SHP77 (cell line): ENCODE measurements around the gene MEIS1.
A peak's percentile ranks its signal among the peaks of the same experiment; 100 is the strongest.

Experiments
- DNase-seq, 2 experiments: peaks; one replicate each; lab custom pipeline; 2025; lab: John Stamatoyannopoulos, UW

MEIS1 gene

GRCh38 chr2:66566726-66567399 is 131.9 kb downstream of the MEIS1 start:
- no peak for DNase-seq

- DNase-seq, result no peak
These were observed 132.8 kb downstream of the MEIS1 start for GRCh38 chr2:66567729-66568128.

DNA sequence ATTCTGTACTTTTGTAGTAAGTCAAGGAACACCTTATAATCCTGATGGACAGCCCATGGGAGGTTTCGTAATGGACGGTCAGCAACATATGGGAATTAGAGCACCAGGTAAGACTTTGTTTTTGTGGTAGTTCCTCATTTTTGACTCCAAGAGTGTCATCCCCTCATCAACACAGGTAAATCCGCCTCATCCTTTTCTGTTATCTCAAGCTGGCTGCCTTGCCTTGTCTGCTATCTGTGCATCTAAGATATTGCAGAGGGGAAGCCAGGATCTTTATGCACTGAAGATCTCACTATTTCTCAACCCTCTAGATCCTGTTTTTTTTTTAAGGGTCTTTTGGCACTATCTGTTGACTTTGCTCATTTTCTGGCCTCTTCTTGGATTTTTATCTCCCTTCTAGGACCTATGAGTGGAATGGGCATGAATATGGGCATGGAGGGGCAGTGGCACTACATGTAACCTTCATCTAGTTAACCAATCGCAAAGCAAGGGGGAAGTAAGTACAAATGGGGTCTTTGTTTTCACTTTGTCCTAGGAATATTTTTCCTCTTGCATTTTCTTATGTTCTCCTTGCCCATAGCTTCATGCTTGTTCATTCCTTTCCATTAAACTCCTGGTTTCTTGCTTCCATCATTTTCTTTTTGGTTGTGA is 133.8 kb downstream of the MEIS1 start:
- no peak for DNase-seq

- no peak for DNase-seq
These were observed 134.5 kb downstream of the MEIS1 start for GRCh38 chr2:66569321-66569851.

DNA sequence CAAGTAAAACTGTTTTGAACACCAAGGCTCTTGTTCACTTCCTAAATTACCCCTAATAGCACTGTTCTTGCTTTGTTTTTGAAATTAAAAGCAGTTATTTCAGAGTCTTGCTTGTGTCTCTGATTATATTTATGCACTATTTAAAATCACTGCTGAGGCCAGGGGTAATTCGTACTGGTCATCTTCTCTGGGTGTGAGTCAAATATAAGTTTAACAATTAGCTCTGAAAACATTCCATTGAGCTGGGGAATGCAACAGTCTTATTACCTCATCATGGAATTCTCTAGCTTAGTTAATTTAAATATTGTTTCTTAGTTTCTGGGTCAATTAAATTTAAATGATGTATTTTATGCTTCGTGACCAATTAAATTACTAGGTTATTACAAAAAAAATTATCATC is 135.0 kb downstream of the MEIS1 start:
- DNase-seq, result no peak

DNA sequence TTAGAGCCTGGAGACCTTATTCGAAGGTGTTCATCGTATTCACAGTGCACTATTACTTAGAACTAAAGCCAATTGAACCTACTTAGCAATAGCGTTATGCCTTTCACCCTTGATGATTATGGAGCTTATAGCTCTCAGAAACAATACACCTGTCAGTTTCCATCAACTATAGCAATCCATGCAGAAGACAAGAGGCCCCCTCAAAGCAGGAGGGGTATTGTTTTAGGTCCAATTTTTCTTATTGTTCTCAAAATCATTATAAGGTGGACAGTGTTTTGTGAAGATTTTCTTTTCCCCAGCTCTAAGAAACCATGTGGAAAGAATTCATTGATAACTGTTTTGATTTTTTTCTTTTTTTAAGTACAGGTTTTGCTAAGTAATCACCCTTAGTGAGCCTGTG is 135.5 kb downstream of the MEIS1 start:
- DNase-seq, result no peak

- DNase-seq, result no peak
These were observed 137.0 kb downstream of the MEIS1 start for GRCh38 chr2:66571918-66572317.

- DNase-seq, result no peak
These were observed 137.5 kb downstream of the MEIS1 start for GRCh38 chr2:66572391-66572790.

GRCh38 chr2:66573416-66573815 is 138.5 kb downstream of the MEIS1 start:
- DNase-seq, result peak; percentile 53 to 61

DNA sequence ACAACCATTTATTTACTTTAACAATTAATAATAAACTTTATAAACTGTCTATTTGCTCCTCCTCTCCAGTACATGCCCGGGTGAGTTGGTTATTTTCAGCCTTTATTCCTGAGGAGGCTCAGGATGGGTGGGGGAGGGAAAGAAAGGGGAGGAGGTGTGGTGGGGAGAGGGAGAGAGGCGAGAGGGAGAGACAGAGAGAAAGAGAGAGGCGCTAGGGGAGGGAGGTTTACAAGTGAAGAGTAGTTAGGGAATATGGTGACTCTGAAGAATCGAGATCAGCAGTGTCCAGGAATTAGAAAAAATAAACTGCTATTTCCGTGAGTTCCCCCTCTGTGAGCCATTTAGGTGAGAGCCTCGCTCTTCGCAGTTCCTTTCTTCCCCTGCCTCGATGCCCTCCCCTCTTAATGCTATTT is 138.9 kb downstream of the MEIS1 start:
- peak; percentile 53 to 72 for DNase-seq

DNA sequence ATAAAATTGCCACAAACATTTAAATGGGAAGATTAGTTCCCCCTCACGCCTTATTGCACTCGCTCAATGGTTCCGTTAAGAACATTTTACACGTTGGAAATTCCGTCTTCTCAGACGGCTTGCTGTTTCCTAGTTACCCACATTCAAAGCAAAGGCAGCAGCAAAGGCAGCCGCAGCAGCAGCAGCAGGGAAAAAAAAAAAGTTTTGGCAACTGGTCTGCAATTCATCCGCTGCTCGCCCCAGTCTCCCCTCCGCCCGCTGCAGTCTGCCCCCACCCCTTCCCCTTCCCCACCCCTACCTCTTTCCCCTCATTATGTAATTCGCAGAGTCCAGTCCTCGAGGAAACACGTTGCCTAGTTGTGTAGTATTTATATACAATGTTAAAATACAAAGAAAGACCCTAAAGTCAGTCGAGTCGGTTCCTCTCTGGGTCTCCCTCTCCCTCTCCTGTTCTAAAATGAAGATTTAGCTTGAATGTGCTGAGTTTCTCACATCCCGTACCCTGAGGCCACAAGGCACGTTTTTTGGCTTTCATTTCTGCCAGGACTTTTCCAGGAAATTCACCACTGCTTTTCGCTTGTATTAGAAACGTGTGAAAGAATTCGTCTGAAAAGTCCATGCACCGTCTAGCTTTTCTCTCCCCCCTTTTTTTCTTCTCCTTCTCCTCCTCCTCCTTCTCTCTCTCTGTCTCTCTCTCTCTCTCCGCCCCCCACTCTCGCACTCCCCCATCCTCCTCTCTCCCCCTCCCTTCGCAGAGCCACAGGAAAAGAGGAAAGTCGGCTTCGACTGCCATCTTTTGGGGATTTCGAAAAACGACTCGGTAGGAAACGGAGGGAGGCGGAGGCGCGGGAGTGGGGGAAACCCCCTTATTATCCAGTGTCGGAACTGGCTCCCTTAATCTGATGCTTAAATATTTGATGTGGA is 140.0 kb downstream of the MEIS1 start:
- peak; percentile 81 to 83 for DNase-seq

DNA sequence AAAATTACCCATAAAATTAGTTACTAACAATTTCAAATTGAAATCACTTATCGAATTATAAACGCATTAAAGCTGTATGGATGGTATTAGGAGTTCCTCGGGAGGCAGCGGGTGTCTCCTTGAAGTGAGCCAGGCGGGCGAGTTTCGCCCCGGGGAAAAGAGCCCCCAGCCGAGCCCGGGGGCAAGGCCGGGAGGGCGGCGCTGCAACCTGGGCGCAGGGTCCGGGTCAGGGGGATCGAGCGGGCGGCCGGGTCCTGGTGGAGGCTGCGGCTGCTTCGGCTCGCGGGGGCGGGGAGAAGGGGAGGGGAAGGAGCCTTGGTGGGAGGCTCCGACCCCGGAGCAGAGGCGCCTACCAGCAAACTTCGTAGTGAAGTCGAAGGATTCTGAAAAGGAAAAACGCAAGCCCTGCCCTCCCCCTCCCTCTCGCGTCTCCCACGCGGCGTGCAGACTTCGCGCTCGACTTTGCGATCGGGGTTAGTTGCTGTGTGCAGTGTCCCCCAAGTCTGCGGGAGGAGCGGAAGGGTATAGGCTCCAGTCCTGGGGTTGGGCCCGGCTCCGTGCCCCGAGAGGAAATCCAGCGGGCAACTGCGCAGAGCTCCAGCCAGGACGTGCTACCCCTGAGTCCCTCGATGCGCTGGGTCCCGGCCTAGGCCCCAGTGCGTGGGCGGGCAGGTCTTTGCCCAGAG is 140.8 kb downstream of the MEIS1 start:
- DNase-seq, result no peak

- no peak for DNase-seq
These were observed 141.3 kb downstream of the MEIS1 start for GRCh38 chr2:66576311-66576560.

GRCh38 chr2:66576561-66577320 is 141.8 kb downstream of the MEIS1 start:
- no peak for DNase-seq

- DNase-seq, result no peak
These were observed 142.6 kb downstream of the MEIS1 start for GRCh38 chr2:66577321-66578053.

DNA sequence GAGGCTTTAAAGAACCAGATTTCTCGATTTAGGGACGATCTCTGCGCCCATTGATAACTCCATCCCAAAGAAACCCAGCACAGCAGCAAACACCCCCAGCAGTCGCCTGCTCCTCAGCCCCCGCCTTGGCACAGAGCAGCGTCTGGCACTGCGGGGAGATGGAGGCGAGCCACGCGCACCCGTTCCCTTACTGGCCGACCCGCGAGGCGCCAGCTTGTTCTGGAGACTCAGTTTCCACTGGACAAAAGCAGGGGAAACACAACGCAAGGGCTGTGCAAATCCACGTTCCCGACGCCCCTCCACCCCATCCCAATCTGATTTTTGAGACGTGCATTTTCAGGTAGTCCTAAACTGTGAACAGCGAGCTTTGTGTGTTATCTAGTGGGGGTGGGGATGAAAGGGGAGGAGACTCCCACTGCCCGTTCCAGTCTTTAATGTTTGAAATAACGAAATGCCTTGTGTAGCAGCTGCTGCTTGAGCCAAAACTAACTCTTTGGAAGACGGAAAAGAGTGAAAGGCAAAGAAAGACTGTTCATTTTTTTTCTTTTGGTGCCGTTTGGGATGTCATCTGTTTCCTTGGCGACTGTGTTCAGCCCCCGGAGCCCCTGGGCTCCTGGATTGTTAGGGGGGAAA is 143.2 kb downstream of the MEIS1 start:
- DNase-seq, result no peak

DNA sequence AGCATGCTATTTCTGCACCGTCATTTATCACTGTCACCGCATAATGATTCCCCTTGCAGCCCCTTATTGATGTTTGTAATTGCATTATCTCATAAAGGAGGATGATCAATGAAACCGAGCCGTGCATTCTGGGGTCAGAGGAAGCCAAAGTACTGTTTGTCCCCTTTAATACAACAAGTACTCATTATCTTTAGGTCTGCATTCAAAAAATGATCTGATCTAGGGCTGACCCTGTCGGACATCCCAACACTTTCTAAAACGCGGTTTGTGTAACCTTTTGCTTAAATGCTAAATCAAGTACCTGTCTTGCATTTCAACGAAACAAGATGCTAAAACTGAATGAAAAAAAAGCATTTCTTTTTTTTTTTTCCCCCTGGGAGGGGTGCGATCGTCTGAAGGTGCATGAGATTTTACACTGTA is 143.8 kb downstream of the MEIS1 start:
- no peak for DNase-seq

DNA sequence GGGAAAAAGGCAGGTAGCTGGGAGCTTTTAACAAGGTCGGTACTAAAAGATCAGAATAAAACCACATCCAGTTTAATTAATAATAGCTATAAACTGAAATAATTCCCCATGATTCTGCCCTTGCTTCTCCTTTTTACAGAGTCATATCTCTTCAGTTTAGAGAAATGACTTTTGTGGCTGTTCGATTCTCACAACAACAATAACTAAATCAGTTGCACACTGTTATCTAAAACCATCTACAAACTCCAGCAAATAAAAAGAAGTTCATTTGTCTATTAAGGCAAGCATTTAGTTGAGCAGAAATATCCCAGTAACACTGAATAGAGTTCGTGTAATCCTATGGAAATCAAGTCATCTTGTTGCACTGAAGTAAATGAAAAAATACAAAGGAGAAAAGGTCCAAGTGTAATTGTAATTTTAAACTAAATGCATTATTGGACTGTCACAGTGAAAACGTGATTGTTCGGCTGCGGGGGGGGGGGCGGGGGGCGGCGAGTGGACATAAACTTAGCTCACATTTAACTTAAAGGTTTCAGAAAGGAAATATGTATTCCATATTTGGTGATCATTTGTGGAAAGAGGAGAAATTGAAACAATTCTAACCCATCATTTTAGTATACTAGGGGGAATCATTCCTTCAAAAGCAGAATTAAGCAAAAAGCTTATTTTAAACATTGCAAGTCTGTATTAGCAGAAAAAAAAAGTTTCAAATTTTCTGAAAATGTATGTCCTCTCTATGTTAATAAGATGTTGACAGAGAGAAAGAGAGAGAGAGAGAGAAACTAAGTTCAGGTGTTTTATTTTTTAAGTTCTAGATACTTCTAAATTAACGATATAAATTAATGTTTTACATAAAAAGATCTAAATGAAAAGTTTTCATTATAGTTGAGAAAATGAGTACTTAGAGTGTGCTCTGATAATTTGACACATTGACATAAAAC is 144.5 kb downstream of the MEIS1 start:
- no peak for DNase-seq
